ENCODE results near the gene B3GNT4. TPM values are rescaled to one million over a fixed set of nuclear protein-coding genes. Genes with fewer than 3 reads are reported as not detected.

Gene B3GNT4
- total RNA-seq, 6 donors from 2014 or later: 0.24 to 0.44 (median 0.29) TPM; not detected in 3

GRCh38 chr12:122227341-122227740 is 23.8 kb downstream of the B3GNT4 start:
- H3K9me3 ChIP-seq: no peaks in the 10 kb centered on the region
- no peak overlapping the region for H3K4me3 ChIP-seq
- DNase-seq: peak in 1 of 2 donors; percentile 81
- WGBS, 2 donors: 87 to 91% methylated on average over 17 of the region's 17 CpGs
- ATAC-seq (ENCODE audit: low FRiP score in 2 of 2): no peak
- H3K36me3 ChIP-seq: peaks cover 0 to 48% (median 24%) of the 10 kb centered on the region in 4 donors
- H3K27me3 ChIP-seq: no peaks in the 10 kb centered on the region
- TF ChIP-seq CTCF (IDR thresholded peaks at IDR 0.05) (no peak), POLR2A (IDR thresholded peaks at IDR 0.05) (no peak), EP300 (IDR thresholded peaks at IDR 0.05) (no peak), POLR2AphosphoS5 (IDR thresholded peaks at IDR 0.05) (no peak)
- H3K27ac ChIP-seq: no peak overlapping the region
- peaks cover 16 to 26% (median 19%) of the 10 kb centered on the region in 4 donors for H3K4me1 ChIP-seq

- DNase-seq (no peak), ATAC-seq (ENCODE audit: low FRiP score in 2 of 2) (no peak)
- TF ChIP-seq EP300 (IDR thresholded peaks at IDR 0.05): no peak
- no peak for TF ChIP-seq POLR2A (IDR thresholded peaks at IDR 0.05)
- Histone ChIP-seq H3K9me3 (no peaks in the 10 kb centered on the region), H3K36me3 (peaks cover 0 to 50% (median 27%) of the 10 kb centered on the region in 4 donors), H3K4me3 (no peak overlapping the region), H3K27ac (no peak overlapping the region), H3K4me1 (peaks cover 16 to 26% (median 19%) of the 10 kb centered on the region in 4 donors), H3K27me3 (no peaks in the 10 kb centered on the region)
- 85 to 88% methylated on average over 5 of the region's 5 CpGs for WGBS, 2 donors
These were observed 24.6 kb downstream of the B3GNT4 start for GRCh38 chr12:122228092-122228491.

GRCh38 chr12:122230798-122231197 is 27.3 kb downstream of the B3GNT4 start:
- H3K4me1 ChIP-seq: peaks cover 6 to 12% (median 7%) of the 10 kb centered on the region in 4 donors
- H3K4me3 ChIP-seq: no peak overlapping the region
- WGBS, 2 donors: 73 to 76% methylated on average over 6 of the region's 6 CpGs
- no peak for TF ChIP-seq CTCF (IDR thresholded peaks at IDR 0.05)
- no peak for TF ChIP-seq EP300 (IDR thresholded peaks at IDR 0.05)
- no peak for TF ChIP-seq POLR2A (IDR thresholded peaks at IDR 0.05)
- no peak for TF ChIP-seq POLR2AphosphoS5 (IDR thresholded peaks at IDR 0.05)
- H3K27me3 ChIP-seq: no peaks in the 10 kb centered on the region
- no peaks in the 10 kb centered on the region for H3K9me3 ChIP-seq
- ATAC-seq (ENCODE audit: low FRiP score in 2 of 2) (no peak), DNase-seq (no peak)
- peaks cover 9 to 66% (median 48%) of the 10 kb centered on the region in 4 donors for H3K36me3 ChIP-seq
- no peak overlapping the region for H3K27ac ChIP-seq

GRCh38 chr12:122232691-122233090 is 29.2 kb downstream of the B3GNT4 start:
- Histone ChIP-seq H3K4me3 (no peak overlapping the region), H3K36me3 (peaks cover 9 to 82% (median 52%) of the 10 kb centered on the region in 4 donors), H3K9me3 (no peaks in the 10 kb centered on the region), H3K27ac (no peak overlapping the region), H3K4me1 (no peaks in the 10 kb centered on the region), H3K27me3 (no peaks in the 10 kb centered on the region)
- ATAC-seq (ENCODE audit: low FRiP score in 2 of 2) (no peak), DNase-seq (peak in 1 of 2 donors; percentile 65)
- WGBS, 2 donors: 93 to 96% methylated on average over 10 of the region's 10 CpGs
- TF ChIP-seq CTCF (IDR thresholded peaks at IDR 0.05) (no peak), POLR2A (IDR thresholded peaks at IDR 0.05) (no peak), POLR2AphosphoS5 (IDR thresholded peaks at IDR 0.05) (no peak), EP300 (IDR thresholded peaks at IDR 0.05) (no peak)

GRCh38 chr12:122235741-122236140 is 32.2 kb downstream of the B3GNT4 start:
- TF ChIP-seq EP300 (IDR thresholded peaks at IDR 0.05) (no peak), CTCF (IDR thresholded peaks at IDR 0.05) (no peak), POLR2AphosphoS5 (IDR thresholded peaks at IDR 0.05) (no peak), POLR2A (IDR thresholded peaks at IDR 0.05) (no peak)
- WGBS, 2 donors: 73 to 80% methylated on average over 7 of the region's 7 CpGs
- H3K27ac ChIP-seq: no peak overlapping the region
- no peak for ATAC-seq (ENCODE audit: low FRiP score in 2 of 2)
- no peak for DNase-seq
- no peaks in the 10 kb centered on the region for H3K27me3 ChIP-seq
- H3K4me3 ChIP-seq: no peak overlapping the region
- H3K9me3 ChIP-seq: no peaks in the 10 kb centered on the region
- H3K4me1 ChIP-seq: no peaks in the 10 kb centered on the region
- peaks cover 9 to 90% (median 52%) of the 10 kb centered on the region in 4 donors for H3K36me3 ChIP-seq
